NCI-H748 treated with DMSO at 0.1 percent for 48 hours (cell line): Measurements from ENCODE around the gene VSTM1.

Experiments used
- DNase-seq: peaks from one replicate; lab custom pipeline; 2025; lab: John Stamatoyannopoulos, UW

The VSTM1 gene

DNA sequence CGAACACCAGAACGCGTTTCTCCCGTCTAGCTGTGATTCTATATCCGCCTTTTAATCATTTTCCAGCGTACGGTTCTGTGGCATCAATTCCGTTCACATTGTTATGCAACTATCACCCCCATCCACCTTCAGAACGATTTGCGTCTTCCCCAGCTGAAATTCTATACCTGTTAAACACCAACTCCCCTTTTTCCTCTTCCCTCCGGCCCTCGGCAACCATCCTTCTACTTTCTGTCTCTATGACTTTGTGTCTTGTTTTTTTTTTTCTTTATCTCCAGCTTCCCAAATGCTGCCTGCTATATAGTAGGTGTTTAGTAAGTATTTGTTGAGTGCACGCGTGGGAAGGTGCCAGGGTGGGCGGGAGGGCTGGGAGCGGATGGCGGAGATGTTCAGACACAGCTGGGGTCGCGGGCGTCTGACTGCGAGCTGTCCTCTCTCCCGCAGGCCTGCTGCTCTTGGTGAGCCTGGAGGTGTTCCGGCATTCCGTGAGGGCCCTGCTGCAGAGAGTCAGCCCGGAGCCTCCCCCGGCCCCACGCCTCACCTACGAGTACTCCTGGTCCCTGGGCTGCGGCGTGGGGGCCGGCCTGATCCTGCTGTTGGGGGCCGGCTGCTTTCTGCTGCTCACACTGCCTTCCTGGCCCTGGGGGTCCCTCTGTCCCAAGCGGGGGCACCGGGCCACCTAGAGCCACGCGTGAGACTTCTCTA lies 52.0 kb downstream of the VSTM1 start:
- DNase-seq = no peak

DNA sequence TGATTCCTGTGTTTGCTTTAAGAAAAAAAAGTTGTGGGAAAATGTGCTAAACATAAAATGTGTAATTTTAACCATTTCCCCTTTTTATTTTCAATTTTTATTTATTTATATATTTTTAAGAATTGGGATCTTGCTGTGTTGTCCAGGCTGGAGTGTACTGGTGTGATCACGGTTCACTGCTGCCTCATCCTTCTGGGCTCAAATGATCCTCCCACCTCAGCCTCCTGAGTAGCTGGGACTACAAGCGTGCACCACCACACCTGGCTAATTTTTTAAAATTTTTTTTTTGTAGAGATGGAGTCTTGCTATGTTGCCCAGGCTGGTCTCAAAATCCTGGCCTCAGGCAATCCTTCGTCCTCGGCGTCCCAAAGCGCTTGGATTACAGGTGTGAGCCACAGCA lies 53.2 kb downstream of the VSTM1 start:
- DNase-seq = no peak

DNA sequence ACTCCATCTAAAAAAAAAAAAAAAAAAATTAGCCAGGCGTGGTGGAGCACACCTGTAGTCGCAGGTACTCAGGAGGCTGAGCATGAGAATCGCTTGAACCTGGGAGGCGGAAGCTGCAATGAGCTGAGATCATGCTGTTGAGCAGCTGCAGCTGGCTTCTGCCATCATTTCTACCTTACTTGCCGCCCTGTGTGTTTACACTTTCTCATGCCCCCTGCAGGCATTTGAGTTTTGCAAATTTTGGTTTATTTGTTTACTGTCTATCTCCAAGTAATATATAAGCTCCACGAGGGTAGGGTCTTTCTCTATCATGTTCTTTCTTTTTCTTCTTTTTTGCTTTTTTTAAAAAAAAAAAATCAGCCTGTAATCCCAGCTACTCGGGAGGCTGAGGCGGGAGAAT lies 54.3 kb downstream of the VSTM1 start:
- DNase-seq = no peak

DNA sequence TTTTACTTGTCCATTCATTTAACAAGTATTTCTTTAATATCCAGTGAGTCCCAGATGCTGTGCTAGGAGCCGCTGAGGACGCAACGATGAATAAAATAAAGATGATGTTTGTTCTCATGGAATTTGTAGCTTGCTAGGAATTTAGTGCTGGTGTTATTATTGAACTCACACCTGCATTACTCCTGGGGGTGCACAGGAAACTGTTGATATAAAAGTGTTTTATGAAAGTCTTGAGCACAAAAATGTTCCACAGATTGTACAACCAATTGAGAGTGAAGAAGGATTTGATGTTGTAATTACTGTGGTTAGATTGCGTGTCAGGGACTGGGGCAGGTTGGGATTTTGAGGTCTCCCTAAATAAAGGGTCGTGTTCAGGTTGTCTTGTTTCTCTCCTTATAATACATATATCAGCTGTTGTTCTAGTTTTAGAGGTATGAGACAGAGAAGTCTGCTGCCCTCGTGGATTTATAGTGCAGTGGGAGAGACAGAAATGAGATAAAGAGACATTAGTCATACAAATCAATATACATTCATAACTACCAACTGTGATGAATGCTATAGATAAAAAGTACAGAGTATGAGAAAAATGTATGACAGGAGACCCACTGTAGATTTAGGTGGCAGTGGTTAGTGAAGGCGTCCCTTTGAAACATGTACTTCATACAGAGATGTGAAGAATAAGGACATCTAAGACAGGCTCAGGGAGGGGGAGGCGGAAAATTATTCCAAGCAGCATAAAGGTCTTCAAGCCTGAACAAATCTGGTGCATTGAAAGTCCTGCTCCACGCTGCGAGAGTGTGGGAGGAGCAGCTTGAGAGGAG lies 61.0 kb downstream of the VSTM1 start:
- DNase-seq = no peak

DNA sequence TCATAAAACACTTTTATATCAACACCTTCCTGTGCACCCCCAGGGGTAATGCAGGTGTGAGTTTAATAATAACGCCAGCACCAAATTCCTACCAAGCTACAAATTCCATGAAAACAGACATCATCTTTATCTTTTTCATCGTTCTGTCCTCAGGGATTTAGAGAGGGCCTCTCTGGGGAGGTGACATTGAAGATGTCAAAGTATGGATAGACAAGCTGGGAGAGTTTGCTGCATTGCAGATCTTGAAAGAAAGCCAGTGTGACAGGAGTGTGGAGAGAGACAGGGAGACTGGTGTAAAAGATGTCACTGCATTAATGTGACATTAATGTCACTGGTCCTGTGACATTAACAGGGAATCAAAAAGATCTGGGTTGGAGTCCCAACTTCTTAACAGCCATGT lies 62.2 kb downstream of the VSTM1 start:
- DNase-seq = no peak

DNA sequence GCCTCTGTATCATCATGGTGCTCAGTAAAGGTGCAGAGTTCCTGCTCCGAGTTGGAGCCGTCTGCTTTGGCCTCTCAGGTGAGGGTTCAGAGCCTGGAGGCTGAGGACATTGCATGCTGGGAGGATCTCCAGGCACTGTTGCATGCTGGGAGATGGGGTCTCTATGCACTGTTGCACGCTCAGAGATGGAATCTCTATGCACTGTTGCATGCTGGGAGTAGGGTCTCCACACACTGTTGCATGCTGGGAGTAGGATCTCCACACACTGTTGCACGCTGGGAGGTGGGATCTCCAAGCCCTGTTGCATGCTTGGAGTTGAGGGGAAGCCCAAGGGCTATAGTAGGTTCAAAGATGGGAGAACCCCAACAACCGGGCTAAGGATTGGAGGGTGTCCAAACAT lies 64.0 kb downstream of the VSTM1 start:
- DNase-seq = no peak

DNA sequence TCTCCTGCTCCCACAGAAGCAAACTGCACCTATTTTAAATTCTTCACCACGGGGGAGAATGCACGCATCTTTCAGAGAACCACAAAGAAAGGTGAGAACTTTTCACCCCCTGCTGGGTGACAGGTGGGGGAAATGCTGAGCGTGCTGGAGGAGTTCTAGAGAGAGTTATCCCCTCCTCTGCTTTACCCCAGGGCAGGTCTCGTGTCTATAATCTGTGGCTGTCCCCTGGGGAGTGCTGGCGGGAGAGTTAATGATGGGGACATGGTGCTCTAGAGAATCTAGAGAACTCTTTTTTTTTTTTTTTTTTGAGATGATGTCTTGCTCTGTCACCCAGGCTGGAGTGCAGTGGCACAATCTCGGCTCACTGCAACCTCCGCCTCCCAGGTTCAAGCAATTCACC lies 65.5 kb downstream of the VSTM1 start:
- no peak for DNase-seq

DNA sequence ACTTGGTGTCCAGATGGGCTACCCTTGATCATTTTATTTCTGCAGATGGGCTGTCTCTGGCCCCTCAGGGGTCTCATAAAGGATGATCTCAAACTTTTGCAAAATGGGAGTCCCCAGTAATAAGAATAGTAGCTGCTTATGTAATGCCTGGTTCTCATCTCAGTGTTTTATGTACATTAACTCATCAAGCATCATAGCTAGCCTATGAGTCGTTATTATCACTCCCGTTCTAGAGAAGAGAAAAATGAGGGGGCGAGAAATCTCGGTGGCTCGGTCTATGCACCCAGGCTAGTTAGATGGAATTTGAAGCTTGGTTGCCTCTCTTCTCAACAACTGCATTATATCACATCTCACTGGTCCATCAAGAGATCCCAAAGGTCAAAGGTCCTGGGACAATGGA lies 68.9 kb downstream of the VSTM1 start:
- no peak for DNase-seq

DNA sequence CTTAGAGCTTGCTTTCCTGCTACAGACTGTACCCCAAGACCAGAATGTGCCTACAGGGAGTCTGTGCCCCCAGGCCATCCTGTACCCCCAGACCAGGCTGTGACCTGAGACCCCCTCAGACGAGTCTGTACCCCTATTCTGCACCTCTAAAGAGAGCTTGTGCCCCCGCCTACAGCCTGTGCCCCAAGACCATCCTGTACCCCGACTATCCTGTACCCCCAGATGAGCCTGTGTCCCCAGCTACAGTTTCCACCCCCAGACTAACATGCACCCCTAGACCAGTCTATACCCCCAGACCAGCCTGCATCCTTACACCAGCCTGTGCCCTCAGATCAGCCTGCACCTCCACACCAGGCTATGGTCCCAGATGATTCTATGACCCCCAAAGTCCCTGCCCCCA lies 70.2 kb downstream of the VSTM1 start:
- DNase-seq = no peak

DNA sequence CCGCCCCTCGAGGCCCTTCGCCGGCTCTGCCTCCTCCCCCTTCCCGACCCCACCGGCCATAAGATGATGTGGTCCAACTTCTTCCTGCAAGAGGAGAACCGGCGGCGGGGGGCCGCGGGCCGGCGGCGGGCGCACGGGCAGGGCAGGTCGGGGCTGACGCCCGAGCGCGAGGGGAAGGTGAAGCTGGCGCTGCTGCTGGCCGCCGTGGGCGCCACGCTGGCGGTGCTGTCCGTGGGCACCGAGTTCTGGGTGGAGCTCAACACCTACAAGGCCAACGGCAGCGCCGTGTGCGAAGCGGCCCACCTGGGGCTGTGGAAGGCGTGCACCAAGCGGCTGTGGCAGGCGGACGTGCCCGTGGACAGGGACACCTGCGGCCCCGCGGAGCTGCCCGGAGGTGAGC lies 70.9 kb downstream of the VSTM1 start:
- no peak for DNase-seq

DNA sequence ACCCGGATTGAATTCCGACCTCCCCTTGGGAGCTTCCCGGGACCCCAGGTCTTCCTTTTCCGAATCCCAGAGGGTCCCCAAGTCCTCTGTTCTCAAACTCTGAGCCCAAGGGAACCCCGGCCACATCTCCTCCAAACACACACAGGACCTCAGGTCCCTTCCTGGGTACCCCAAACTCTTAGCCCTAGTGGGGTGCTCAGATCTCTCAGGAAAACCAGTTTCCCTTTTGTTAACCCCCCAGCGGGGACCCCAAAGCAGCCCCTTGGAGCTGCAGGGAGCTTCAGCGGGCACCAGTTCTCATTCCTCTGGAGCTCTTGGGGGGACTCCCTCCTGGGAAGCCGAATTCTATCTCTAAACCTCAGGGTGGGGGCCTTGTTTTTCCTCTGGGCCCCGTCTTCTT lies 71.5 kb downstream of the VSTM1 start:
- DNase-seq = no peak

DNA sequence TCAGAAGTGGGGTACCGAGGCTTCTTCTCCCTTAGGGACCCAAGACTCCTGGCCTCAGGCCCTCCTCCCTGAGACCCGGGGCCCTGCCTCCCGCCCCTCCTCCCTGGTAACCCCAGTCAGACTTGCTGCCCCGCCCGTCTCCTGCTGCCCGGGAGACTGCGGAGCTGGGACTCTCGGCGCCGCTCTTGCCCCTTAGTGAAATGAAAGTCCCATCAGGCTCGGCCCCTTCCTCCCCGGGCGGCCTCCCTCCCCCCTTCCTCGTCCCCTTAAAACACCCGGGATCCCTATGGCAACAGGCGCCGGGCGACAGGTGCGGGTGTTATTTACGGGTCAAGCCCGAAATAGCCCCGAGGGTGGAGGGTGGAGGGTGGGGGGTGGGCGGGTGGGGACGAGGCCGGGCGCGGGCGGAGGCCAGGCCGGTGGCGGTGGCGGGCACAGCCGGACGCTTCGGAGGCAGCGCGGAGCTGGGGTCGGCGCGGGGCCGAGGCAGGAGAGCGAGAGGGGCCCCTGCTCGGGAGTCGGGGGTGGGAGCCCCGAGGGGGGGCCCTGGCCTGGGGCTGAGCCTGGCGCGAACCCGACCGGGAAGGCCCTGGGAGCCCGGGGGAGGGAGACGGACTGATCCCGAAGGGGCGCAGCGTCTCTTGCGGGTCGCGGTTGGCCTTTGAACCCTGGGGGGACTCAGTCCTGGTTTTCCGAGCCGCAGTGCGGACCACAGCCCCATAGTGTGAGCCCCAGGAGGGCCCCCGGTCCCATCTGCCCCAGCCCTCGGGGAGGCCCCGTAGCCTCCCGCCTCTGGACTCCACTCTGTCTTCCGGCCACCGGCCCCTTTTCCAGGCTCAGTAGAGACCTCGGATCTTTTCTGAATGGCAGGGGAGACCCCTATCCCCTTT lies 72.2 kb downstream of the VSTM1 start, which contains the start of gene CACNG6:
TSS of gene CACNG6 (plus strand) at position 414 of the 890 bp plus-strand sequence. CDS start 1,241 bp downstream, outside the sequence.
- peak; percentile 34 for DNase-seq
